Stimulated activated CD8-positive, alpha-beta memory T cell treated with anti-CD3 and anti-CD28 coated beads, Interleukin-12 subunit alpha, Interleukin-12 subunit beta, amount 100 ng/mL, for 24 hours (primary cell): ENCODE data around the gene NEU1.

Source experiments
- DNase-seq: peaks from one replicate; pipeline ENCODE4 v3.0.0-alpha.2; 2020; ENCODE audit errors: extremely low read depth

The NEU1 gene

GRCh38 chr6:31896493-31896855 is 33.9 kb upstream of the NEU1 start:
- no peak for DNase-seq

GRCh38 chr6:31892821-31893220 is 30.2 kb upstream of the NEU1 start:
- DNase-seq, result no peak

GRCh38 chr6:31889331-31889972 is 26.8 kb upstream of the NEU1 start:
- no peak for DNase-seq

GRCh38 chr6:31888276-31889258 is 25.9 kb upstream of the NEU1 start:
- DNase-seq, result no peak

- no peak for DNase-seq
Observed at GRCh38 chr6:31887173-31888007, 24.8 kb upstream of the NEU1 start.

- no peak for DNase-seq
Observed at GRCh38 chr6:31886541-31886991, 23.9 kb upstream of the NEU1 start.

- no peak for DNase-seq
Observed at GRCh38 chr6:31884528-31885035, 22.0 kb upstream of the NEU1 start.

GRCh38 chr6:31883676-31884075 is 21.1 kb upstream of the NEU1 start:
- DNase-seq, result no peak

- DNase-seq, result no peak
Observed at GRCh38 chr6:31882344-31882743, 19.7 kb upstream of the NEU1 start.

- no peak for DNase-seq
Observed at GRCh38 chr6:31881136-31881859, 18.7 kb upstream of the NEU1 start.

- no peak for DNase-seq
Observed at GRCh38 chr6:31880616-31881015, 18.0 kb upstream of the NEU1 start.

GRCh38 chr6:31879901-31880300 is 17.3 kb upstream of the NEU1 start:
- DNase-seq, result no peak

- DNase-seq, result no peak
Observed at GRCh38 chr6:31879143-31879542, 16.5 kb upstream of the NEU1 start.

GRCh38 chr6:31878726-31879125 is 16.1 kb upstream of the NEU1 start, which contains the start of gene SLC44A4:
SLC44A4 (minus strand) TSS chr6:31878997; CDS start chr6:31878980, 17 bp downstream.
- DNase-seq, result no peak

GRCh38 chr6:31878222-31878621 is 15.6 kb upstream of the NEU1 start:
- DNase-seq, result no peak

- no peak for DNase-seq
Observed at GRCh38 chr6:31877651-31878161, 15.1 kb upstream of the NEU1 start.

GRCh38 chr6:31877125-31877650 is 14.6 kb upstream of the NEU1 start:
- no peak for DNase-seq

GRCh38 chr6:31876357-31876756 is 13.7 kb upstream of the NEU1 start:
- DNase-seq, result no peak

- no peak for DNase-seq
Observed at GRCh38 chr6:31875877-31876276, 13.3 kb upstream of the NEU1 start.

GRCh38 chr6:31874836-31875572 is 12.4 kb upstream of the NEU1 start:
- no peak for DNase-seq
